NCI-H510A treated with DMSO at 0.1 percent for 48 hours (cell line): ENCODE data around the gene TMEM9B.
"Not testable (repeated sequence)": the region's sequence is repeated elsewhere in the genome, so short reads cannot be mapped to it uniquely, and the experiment has no call there.

Experiments
- DNase-seq: peaks from one replicate; lab custom pipeline; 2025; lab: John Stamatoyannopoulos, UW

TMEM9B gene

DNA sequence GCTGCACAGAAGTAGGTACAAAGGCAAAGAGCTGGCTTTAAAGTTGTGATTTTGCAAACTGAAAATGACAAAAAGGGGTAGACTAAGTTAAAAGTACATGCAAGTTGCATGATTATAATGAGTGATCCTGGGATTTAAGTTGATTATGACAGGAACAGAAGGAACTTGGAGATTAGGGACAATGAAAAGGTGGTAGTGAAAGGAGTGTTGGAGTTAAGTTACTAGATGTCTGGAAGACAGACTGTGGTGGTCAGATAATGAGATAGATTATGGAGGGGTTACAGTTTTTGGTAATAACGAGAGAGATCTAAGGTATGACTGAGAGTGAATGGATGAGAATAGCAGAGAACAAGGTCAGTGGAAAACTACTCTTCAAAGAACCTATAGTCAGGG, 7.7 kb upstream of the TMEM9B start:
- no peak for DNase-seq

DNA sequence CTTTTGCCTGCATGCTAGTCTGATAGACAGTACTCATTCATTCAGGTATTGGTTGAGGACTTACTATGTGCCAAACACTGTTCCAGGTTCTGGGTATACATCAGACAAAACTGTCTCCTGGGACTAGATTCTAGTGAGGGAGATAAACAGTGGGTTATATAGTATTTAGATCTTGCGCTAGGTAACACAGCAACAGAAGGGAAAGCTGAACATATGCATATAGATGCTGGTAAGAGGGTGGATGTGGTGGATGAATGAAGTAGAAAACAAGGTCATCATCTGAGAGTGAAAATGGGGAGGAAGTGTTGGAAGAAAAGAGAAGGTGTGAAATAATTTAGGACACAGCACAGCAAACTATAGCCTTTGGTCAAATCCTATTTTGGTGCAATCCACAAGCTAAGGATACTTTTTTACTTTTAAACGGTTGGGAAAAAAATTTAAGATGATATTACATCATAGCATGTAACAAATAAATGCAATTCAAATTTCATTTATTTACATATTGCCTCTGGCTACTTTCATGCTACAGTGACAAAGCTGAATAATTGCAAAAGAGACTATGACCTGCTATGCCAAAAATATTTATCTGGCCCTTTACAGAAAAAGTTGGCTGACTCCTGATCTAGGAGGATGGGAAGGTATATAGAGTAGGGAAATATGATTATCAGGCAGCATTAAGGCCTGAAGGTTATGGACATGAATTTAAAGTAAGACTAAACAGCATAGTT, 7.1 kb upstream of the TMEM9B start:
- no peak for DNase-seq

DNA sequence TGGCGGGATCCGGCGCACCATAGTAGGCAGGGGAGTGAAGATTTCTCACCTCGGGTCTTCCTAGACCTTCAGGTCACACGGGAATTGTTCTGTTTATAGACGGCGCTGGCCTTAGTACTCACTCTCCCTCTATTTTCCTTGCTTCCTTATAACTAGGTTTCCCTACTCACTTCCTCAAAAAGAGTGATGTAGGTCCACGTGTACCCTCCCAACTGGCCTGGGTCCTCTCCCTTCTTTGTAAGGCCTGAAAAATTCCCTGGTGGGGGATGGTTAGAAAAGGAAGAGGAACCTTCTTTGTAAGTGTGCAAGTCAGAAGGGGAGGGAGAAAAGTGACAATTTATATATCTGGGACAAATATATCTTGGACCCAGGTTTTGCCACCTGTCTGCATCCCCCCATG, 2.9 kb upstream of the TMEM9B start:
- DNase-seq, result no peak

DNA sequence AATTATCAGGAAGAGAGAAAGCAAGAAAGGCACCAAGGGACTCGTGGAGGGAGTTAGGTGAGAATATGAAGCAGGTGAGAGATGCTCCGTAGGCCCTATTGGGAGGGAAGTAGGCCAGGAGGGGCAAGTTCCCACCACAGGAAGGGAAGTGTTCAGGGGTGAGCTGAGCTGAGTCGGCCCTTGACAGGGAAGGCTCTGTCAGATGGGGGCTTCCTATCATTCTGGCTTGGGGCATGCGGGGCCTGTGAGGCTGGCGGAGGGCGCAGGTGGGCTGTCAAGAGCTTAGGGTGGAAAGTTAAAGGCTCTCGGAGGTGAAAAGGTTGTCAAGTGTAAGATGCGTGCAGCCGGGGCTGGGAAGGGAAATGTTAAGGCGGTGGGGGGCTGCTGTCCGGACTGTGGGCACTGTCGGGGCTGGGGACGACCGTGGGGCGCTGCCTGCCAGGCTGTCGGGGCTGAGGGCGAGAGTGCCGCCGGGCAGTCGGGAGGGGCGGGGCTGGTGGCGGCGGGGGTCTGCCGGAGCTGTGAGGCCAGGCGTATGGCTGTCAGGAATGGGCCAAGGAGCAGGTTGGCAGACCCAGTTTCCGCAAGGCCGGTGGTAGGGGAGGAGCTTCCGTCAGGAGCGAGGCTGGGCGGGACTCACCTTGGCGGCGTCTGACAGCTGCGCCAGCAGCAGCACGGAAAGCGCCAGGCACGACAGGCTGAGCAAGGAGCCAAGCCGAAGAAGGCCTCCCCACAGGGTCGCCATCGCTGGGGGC, 496 bp downstream of the TMEM9B start:
- peak; percentile 64 for DNase-seq

DNA sequence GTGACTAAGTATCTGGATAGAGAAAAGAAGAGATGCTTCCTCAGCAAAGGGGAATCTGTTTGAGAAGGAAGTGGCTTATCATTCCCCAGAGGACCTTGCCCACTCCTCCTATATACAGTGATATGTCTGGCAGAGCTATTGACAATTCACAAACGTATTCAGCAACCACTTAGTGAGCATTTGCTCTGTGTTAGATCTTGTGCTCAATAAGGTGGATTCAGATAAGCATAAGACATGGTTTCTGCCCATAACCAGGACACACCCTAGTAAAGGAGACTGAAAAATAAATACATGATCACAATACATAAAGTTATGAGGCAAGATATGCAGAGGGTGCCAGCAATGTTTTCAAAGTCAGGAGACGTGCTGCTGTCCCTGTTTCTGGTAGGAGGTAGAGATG, 1.4 kb downstream of the TMEM9B start:
- no peak for DNase-seq

DNA sequence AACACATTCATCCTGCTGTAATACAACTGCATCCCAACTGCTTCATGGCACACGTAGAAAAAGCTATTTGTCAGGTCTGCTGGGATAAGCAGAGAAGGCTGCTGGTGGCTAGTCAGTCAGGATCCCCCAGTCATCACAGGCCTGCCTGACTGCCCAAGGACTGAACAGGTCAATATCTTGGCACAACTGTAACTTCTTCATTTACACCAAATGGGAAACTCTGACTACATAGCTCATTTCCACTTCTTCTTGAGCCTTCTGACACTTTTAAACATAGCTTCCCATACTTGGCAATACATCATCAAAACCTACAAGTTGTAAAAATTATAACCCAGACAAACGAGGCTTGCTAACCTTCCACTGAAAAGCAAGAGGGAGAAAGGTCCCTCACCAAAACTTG, 2.8 kb downstream of the TMEM9B start:
- DNase-seq, result no peak

DNA sequence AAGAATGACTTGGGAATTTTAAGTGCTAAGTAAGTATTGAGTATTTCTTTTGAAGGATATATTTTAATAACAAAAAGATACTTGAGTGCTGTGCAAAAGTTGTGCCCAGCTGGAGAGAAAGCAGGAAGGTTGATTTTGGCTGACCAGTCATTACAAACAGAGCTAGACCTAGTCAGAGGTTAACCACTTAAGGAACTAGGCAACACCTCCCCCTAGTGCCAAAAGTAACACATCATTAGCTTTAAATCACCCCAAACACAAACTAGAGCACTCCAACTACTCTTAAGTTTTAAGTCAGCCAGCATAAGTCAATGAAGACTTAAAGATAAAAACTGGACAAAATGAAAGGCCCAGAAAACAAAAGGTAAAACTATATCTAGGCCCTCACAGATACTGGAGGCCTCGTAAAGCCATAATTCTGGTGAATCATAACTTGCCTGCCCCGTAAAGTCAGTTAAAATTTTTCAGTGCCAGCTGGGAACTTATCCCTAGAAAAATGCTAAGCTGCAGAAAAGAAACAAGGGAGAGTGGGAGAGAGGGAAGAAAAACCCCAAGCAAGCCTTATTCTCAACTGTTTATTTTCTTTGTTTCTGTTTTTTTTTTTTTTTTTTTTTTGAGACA, 4.6 kb downstream of the TMEM9B start:
- peak; percentile 25 for DNase-seq

DNA sequence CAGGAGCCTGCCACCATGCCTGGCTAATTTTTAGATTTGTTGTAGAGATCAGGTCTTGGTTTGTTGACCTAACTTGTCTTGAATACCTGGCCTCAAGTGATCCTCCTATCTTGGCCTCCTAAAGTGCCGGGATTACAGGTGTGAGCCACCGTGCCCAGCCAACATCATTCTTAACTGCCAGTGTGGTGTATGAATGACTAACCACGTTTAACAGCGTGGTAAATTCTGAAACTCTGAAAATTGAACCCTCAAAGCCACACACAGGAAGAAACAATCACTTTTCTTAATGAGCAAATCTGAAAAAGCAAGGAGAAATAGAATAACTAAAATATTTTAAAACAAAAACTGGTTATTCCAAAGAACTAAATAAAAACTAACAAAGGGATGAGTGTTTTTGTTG, 7.4 kb downstream of the TMEM9B start:
- DNase-seq, result no peak

DNA sequence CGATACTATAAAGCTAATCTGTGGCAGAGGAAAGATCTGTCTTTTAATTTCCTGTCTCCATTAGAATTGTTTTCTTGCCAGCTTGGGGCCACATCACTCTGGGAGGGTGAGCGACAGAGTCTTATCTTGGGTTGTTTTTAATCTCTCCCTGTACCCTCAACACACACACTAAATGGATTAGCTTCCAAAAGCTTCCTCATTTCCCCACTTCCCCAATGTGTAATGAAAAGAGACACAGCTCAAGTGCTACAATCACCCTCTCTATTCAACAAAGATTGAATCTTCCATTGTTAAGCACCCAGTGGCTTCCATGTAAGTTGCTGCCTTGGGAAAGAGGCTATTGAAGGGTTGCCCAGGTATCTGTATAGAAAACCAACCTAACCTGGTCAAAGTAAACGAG, 15.4 kb downstream of the TMEM9B start:
- no peak for DNase-seq

DNA sequence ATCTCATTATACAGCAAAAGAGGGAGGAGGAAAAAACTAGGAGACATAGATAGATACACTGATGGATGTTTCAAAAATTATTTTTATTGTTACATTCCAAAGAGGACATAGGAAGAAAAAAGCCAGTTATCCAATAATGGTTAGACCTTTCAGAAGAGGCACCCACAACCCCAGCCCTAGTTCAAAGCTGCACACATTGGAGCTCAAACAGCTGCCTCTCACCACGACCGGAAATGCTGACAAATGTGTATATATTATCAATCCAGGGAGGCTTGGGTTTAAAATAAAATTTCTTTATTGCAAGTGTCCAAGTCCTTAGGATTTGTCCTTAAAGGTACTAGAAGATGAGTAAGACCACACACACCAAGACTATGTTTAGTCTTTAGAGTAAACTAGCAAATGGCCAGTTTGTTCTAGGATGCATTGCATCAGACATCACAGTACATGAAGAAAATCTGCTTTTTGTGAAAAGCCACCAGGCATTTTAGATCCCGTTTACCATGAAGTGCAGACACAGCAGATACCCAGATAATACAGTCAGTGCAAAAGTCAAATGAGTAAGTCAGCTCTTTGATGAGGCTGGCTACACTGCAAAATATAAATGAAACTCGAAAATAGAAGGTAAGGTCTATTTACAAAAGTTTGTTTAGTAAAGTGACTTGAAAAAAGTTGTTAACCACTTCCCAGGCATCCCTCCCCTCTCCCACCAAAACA, 16.9 kb downstream of the TMEM9B start:
- no peak for DNase-seq

DNA sequence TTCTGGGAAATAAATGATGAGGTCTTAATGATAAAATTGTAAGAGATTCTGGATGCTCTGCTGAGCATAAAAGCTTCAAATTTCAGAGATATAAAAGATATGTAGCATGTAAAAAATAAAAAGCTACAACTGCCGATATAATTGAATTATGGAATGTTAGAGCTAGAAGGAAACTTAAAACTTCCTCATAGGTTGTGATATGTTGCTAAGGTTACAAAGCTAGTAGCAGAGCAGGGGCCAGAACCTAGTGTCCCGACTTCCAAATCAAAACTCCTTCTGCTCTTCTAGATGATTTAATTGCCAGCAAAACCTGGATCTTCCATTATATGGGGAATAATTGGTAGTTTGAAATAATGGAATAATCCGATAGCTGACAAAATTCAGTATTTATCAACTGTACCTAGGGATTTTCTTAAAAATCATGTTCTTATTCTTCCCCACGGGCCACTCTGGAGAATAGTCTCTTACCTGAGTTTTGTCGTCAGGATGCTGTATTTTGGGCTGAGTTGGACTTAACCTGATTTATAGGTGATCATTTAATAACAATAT, 21.6 kb downstream of the TMEM9B start, which contains the start of gene ASCL3:
ASCL3 (minus strand) TSS at position 499 of the 549 bp plus-strand sequence. CDS start 4,855 bp downstream, outside the sequence.
- no peak for DNase-seq

DNA sequence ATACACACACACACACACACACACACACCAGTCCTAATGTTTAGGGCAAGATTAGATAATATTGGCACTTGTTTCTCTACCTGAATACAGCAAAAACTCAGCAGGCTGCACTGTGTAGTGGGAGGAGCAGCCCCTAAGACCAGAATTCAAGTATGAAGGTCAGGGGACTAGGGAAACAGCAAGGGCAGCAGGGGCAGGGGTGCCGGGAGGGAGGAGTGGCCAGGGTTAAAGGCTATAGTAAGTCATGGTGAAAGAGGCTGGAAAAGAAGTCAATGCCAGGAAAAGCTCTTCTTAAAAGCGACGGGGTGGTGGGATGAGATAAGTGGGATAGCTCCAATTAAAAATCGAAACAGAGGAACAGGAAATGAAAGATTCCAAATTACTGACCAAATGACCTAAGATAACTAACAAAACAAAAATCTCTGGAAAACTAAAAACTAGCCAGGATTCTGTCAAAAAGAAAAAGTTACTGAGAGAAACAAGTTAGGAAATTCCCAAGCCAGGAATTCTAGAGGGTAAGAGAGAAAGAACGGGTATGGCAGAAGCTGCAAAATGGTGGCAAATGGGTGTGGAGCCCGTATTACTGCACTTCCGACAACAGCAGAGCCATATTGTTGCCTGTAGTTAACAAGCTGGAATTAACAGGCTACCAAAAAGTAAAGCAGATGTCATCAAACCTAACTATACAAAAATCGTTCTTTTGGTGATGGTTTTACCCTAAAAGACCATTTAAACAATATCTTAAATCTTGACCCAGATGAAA, 22.7 kb downstream of the TMEM9B start:
- no peak for DNase-seq

DNA sequence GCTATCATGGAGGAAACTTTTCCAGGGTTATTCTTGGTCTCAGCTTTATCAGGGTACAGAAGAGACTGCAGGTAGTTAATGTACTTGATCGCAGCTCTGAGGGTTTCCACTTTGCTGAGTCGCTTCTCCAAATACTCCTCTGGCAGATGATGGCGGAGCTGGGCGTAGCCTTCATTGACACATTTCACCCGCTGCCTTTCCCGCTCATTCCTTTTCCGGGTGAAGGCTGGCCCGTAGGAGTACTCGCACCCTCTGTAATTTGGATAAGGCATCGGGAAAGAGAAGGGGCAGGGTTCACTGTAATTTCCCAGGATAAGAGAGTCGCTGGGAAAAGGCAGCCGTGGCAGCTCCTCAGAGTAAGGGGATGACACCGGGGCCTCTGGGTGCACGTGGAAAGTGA, 26.6 kb downstream of the TMEM9B start:
- no peak for DNase-seq

DNA sequence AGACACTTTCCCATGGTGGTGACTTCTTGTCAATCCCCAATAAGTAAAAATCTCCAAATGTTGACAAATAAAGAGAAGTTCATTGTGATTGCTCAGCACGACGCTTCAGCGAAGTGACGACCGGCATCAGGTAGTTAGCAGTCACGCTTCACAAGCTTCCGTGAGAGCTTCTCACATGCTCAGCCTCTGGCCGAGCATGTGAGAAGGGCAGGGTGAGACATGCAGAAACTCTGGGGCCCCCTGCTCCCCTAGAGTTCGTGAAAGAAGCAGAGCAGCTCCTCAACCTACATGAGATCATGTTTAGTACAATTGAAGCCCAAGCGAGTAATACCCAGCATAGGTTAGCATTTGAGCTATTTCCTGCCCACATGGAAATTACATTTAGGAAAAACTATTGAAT, 27.1 kb downstream of the TMEM9B start:
- DNase-seq, result no peak

DNA sequence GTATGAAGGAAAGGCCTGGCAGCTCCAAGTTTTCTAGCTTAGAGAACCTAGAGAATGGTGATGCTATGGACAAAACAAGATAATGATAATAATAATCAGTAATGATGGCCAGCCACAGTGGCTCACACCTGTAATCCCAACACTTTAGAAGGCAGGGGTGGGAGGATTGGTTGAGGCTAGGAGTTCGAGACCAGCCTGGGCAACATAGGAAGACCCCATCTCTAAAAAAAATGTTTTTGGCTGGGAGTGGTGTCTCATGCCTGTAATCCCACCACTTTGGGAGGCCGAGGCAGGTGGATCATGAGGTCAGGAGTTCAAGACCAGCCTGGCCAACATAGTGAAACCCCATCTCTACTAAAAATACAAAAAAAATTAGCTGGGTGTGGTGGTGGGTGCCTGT, 28.5 kb downstream of the TMEM9B start:
- DNase-seq, result not testable (repeated sequence)

DNA sequence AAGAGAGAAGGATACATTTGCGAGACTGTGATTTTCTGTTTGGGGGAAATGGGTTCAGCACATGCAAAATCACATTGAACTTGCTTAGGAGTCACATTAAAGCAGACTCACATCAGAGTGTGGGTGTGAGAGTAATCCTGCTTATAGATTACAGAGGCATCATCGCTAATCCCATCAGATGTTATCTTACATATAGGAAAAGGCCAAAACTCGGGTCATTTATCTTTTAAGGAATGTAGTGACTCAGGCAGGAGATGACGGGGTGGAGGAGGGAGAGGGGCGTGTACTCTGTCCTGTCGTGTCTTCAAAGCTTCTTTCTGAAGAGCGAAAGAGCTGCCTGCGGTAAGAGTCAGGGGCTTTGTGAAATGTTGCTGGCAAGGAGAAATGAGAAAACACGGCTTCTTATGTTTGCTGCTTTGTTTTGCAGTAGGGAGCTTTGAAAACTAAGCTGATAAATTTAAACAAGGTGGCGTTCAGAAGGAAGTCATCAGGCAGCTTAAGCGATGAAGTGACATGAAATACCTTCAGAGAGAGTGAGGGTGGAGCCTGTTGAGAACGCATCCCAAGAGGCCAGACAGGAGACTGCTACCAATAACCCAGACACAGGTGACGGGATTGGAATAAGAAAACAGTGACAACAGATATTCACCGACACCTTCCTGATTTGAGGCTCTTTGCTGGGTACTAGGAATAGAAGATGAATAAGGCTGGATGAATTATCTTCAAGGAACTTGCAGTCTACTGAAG, 29.3 kb downstream of the TMEM9B start:
- DNase-seq, result no peak

DNA sequence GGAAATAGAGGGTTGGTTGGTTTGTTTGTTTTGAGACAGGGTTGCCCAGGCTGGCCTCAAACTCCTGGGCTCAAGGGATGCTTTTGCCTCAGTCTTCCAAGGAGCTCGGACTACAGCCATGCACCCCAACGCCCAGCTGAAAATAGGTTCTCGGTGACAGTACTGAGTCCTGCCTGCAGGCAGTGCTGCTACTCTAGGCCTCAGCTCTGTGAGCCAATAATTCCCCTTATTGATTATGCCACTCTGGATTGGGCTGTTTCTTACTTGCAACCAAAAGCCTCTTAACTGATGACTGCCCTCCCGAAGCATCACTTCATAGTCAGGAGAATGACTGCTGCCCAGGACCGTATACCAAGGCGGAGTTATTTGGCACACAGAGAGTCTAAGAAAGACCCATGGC, 30.3 kb downstream of the TMEM9B start:
- DNase-seq, result no peak

DNA sequence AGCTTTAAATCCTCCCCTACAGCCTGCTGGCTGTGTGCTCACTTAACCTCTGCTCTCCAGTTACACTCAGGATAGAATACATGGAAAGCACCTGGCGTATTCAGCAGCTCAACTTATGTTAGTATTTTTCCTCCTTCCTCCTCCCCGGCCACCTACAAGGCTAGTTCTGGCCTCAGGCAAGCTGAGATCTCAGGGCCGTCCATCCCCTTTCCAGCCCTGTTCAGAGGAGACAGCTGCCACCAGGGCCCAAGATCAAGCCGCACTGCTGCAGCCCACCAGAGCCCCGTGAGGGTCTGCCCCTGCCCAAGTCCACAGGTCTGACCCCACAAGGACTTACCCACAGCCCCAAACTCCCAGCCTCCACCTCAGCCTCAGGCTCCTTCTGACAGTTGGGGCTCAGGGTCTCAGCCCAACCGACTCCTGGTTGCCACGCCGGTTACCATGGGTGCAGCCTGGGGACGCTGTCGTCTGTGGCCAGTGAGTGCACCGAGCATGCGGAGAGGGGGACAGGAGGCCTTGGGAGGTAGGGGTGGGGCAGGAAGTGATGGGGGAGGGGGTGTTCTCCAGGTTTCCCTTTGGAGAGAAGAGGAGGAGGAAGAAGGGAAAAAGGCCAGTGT, 31.6 kb downstream of the TMEM9B start, which contains the start of gene C11orf16:
C11orf16 (minus strand) TSS at position 384 of the 617 bp plus-strand sequence. CDS start 639 bp downstream, outside the sequence.
- no peak for DNase-seq

DNA sequence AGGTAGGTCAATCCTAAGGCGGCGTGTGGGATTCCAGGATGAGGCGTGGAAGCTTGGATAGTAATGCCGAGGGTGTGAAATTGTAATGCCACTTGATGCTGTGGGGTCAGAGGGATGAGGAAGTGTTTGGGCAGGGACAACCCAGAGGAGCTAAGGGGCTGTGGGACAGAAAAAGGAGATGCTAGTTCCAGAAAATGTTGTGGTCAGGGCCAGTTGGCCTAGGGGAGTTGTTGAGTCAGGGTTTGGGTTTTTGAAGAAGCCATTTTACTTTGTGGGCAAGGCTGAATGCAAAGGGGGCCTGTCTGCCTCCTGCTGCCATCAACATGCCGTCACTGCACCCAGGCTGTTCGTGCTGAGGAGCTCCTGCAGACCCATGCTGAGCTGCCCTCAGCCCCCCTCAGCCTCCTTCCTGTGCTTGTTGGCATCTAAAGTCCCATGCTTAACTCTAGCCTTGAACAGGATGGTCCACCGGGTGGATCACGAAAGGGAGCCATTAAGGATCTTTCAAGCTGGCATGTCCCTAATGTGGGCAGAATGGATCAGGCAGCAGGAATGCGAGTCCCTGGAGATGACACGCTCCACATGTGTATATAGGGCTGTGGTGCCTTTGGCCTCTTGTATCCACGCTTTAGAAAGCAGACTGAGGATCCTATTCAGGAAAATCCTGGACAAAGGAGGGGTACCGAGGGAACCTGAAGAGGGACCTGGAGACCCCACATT, 33.6 kb downstream of the TMEM9B start:
- no peak for DNase-seq
